ENCODE results near the gene FUT3.

Gene FUT3

DNA sequence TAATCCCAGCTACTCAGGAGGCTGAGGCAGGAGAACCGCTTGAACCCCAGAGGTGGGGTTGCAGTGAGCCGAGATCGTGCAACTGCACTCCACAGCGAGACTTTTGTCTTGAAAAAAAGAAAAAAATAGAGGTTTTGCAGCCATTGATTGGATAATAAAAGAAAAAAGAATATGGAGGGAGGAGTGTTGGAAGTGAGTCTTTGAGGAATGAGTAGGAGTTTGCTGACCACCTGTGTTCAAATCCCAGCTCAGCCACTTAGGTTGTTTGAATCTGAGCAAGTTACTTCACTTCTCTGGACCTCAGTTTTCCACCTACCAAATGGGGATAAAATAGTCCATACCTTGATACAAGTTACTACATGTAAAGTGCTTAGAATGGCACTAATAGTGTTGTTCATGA, 40.1 kb downstream of the FUT3 start:
- no peaks in the 10 kb centered on the region for H3K27me3 ChIP-seq (ENCODE audit: low read length)
- H3K4me2 ChIP-seq (ENCODE audit: low read depth, low read length, poor library complexity, severe bottlenecking): no peak overlapping the region
- H2AFZ ChIP-seq (ENCODE audit: low read depth, low read length, severe bottlenecking): no peak overlapping the region
- no peaks in the 10 kb centered on the region for H3K79me2 ChIP-seq (ENCODE audit: insufficient read depth, low read length)
- H3K27ac ChIP-seq (ENCODE audit: low read depth, low read length): no peak overlapping the region
- no peaks in the 10 kb centered on the region for H3K36me3 ChIP-seq (ENCODE audit: low read length)
- no peaks in the 10 kb centered on the region for H4K20me1 ChIP-seq (ENCODE audit: low read depth, low read length)
- TF ChIP-seq EZH2phosphoT487 (conservative IDR thresholded peaks at IDR 0.05; ENCODE audit: low read length): no peak
- TF ChIP-seq, protein P1, sequence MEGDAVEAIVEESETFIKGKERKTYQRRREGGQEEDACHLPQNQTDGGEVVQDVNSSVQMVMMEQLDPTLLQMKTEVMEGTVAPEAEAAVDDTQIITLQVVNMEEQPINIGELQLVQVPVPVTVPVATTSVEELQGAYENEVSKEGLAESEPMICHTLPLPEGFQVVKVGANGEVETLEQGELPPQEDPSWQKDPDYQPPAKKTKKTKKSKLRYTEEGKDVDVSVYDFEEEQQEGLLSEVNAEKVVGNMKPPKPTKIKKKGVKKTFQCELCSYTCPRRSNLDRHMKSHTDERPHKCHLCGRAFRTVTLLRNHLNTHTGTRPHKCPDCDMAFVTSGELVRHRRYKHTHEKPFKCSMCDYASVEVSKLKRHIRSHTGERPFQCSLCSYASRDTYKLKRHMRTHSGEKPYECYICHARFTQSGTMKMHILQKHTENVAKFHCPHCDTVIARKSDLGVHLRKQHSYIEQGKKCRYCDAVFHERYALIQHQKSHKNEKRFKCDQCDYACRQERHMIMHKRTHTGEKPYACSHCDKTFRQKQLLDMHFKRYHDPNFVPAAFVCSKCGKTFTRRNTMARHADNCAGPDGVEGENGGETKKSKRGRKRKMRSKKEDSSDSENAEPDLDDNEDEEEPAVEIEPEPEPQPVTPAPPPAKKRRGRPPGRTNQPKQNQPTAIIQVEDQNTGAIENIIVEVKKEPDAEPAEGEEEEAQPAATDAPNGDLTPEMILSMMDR (IDR thresholded peaks at IDR 0.05; ENCODE audit: insufficient read depth, low read length, poor library complexity, severe bottlenecking): no peak
- H3K4me3 ChIP-seq (ENCODE audit: insufficient read depth, low read length, poor library complexity, severe bottlenecking): no peak overlapping the region
- no peak overlapping the region for H3K9ac ChIP-seq (ENCODE audit: low read length)
- H3K9me2 ChIP-seq (replicated peaks; ENCODE audit: insufficient read depth, low read length): no peaks in the 10 kb centered on the region
- H3F3A ChIP-seq (ENCODE audit: insufficient read depth): no peaks in the 10 kb centered on the region
- no peaks in the 10 kb centered on the region for H3K9me3 ChIP-seq (ENCODE audit: insufficient read depth, low read length)

DNA sequence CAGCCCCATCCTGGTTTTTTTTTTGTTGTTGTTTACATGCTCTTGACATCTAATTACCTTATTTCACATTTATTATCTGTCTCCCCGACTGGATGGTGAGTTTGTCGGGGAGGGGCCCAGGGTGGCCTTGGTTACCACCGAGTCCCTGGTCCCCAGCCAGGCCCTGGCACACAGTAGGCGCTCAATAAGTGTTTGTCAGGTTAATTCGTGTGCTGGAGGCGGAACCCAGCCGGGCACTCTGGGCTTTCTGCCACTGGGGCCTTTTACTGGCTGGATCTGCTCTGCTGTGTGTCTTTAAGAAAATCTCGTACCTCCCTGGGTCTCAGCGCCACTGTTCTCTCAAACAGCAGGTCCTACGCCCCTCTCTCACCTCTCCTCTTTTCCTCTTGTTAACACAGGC, 41.8 kb downstream of the FUT3 start:
- no peaks in the 10 kb centered on the region for H3K27me3 ChIP-seq (ENCODE audit: low read length)
- no peak overlapping the region for H3K4me2 ChIP-seq (ENCODE audit: low read depth, low read length, poor library complexity, severe bottlenecking)
- no peaks in the 10 kb centered on the region for H3K79me2 ChIP-seq (ENCODE audit: insufficient read depth, low read length)
- H3K9me2 ChIP-seq (replicated peaks; ENCODE audit: insufficient read depth, low read length): no peaks in the 10 kb centered on the region
- TF ChIP-seq EZH2phosphoT487 (conservative IDR thresholded peaks at IDR 0.05; ENCODE audit: low read length): no peak
- TF ChIP-seq, protein P1 (IDR thresholded peaks at IDR 0.05; ENCODE audit: insufficient read depth, low read length, poor library complexity, severe bottlenecking): no peak
- H3K9me3 ChIP-seq (ENCODE audit: insufficient read depth, low read length): no peaks in the 10 kb centered on the region
- H3F3A ChIP-seq (ENCODE audit: insufficient read depth): no peaks in the 10 kb centered on the region
- H3K4me3 ChIP-seq (ENCODE audit: insufficient read depth, low read length, poor library complexity, severe bottlenecking): no peak overlapping the region
- no peak overlapping the region for H3K9ac ChIP-seq (ENCODE audit: low read length)
- H3K36me3 ChIP-seq (ENCODE audit: low read length): no peaks in the 10 kb centered on the region
- no peaks in the 10 kb centered on the region for H4K20me1 ChIP-seq (ENCODE audit: low read depth, low read length)
- H2AFZ ChIP-seq (ENCODE audit: low read depth, low read length, severe bottlenecking): no peak overlapping the region
- H3K27ac ChIP-seq (ENCODE audit: low read depth, low read length): no peak overlapping the region

DNA sequence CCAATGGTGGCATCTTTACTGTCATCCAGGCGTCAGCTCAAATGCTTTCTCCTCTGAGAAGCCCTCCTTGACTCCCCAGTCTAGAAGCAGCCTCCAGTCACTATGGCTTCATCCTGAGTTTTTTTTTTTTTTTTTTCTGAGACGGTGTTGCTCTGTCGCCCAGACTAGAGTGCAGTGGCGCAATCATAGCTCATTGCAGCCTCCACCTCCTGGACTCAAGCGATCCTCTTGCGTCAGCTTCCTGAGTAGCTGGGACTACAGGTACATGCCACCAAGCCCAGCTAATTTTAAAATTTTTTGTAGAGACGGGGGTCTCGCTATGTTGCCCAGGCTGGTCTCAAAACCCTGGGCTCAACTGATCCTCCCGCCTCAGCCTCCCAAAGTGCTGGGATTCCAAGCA, 42.2 kb downstream of the FUT3 start:
- TF ChIP-seq EZH2phosphoT487 (conservative IDR thresholded peaks at IDR 0.05; ENCODE audit: low read length): no peak
- TF ChIP-seq, protein P1 (IDR thresholded peaks at IDR 0.05; ENCODE audit: insufficient read depth, low read length, poor library complexity, severe bottlenecking): no peak
- H4K20me1 ChIP-seq (ENCODE audit: low read depth, low read length): no peaks in the 10 kb centered on the region
- no peaks in the 10 kb centered on the region for H3F3A ChIP-seq (ENCODE audit: insufficient read depth)
- no peaks in the 10 kb centered on the region for H3K9me3 ChIP-seq (ENCODE audit: insufficient read depth, low read length)
- no peak overlapping the region for H3K9ac ChIP-seq (ENCODE audit: low read length)
- no peaks in the 10 kb centered on the region for H3K79me2 ChIP-seq (ENCODE audit: insufficient read depth, low read length)
- no peak overlapping the region for H3K4me2 ChIP-seq (ENCODE audit: low read depth, low read length, poor library complexity, severe bottlenecking)
- no peaks in the 10 kb centered on the region for H3K27me3 ChIP-seq (ENCODE audit: low read length)
- no peak overlapping the region for H3K27ac ChIP-seq (ENCODE audit: low read depth, low read length)
- H3K4me3 ChIP-seq (ENCODE audit: insufficient read depth, low read length, poor library complexity, severe bottlenecking): no peak overlapping the region
- no peaks in the 10 kb centered on the region for H3K36me3 ChIP-seq (ENCODE audit: low read length)
- H3K9me2 ChIP-seq (replicated peaks; ENCODE audit: insufficient read depth, low read length): no peaks in the 10 kb centered on the region
- no peak overlapping the region for H2AFZ ChIP-seq (ENCODE audit: low read depth, low read length, severe bottlenecking)

Measured in SU-DHL-6 (cell line).